Tibial nerve (tissue), 4 donors: ENCODE data around the gene AGO4. TPM values are rescaled to one million over a fixed set of nuclear protein-coding genes. Genes with fewer than 3 reads are reported as not detected.
"Not testable (repeated sequence)": the region's sequence is repeated elsewhere in the genome, so short reads cannot be mapped to it uniquely, and the experiment has no call there.

Source experiments
- DNase-seq, 2 donors: peaks; one replicate each; pipeline ENCODE4 v3.0.0-alpha.2; 2019; ENCODE audit warnings: low spot score in 2 of 2
- H3K27ac ChIP-seq, 4 donors: fragments of 200-600 bp; sonication (generic) in 3 of 4; one replicate each; pipeline ENCODE4 v1.5.1; 2017 to 2019; ENCODE audit warnings: mild to moderate bottlenecking in 1 of 4
- H3K27me3 ChIP-seq, 2 donors: fragments of 200-600 bp; sonication (generic) in 1 of 2; one replicate each; pipeline versions ENCODE4 v1.5.1 to v1.6.0; 2017 to 2019
- H3K36me3 ChIP-seq, 3 donors: fragments of 200-600 bp; sonication (generic); one replicate each; pipeline ENCODE4 v1.5.1; 2018 to 2019
- H3K4me1 ChIP-seq, 4 donors: fragments of 200-600 bp; sonication (generic) in 3 of 4; one replicate each; pipeline ENCODE4 v1.5.1; 2017 to 2019
- H3K4me3 ChIP-seq, 4 donors: fragments of 200-600 bp; sonication (generic) in 3 of 4; one replicate each; pipeline ENCODE4 v1.5.1; 2017 to 2019; ENCODE audit warnings: mild to moderate bottlenecking in 1 of 4, moderate library complexity in 1 of 4
- H3K9me3 ChIP-seq, 4 donors: fragments of 200-600 bp; sonication (generic) in 3 of 4; one replicate each; pipeline ENCODE4 v1.5.1; 2017 to 2019
- CTCF ChIP-seq, 5 experiments: fragments of 200-600 bp in 3 of 5; fragments of 450-650 bp in 2 of 5; sonication (generic) in 3 of 5; IDR thresholded peaks; one replicate each; pipeline ENCODE4 v1.5.1; 2016 to 2019; ENCODE audit warnings: antibody characterized with exemption in 5 of 5, mild to moderate bottlenecking in 3 of 5, moderate library complexity in 2 of 5
- EP300 ChIP-seq, 2 donors: sonication (generic); formaldehyde crosslinking; IDR thresholded peaks; one replicate each; pipeline ENCODE4 v1.6.1; 2017; ENCODE audit warnings: antibody characterized with exemption in 2 of 2, mild to moderate bottlenecking in 1 of 2
- POLR2A ChIP-seq, 2 donors: fragments of 450-650 bp; IDR thresholded peaks; one replicate each; pipeline ENCODE4 v1.6.1; 2017; ENCODE audit warnings: antibody characterized with exemption in 2 of 2, mild to moderate bottlenecking in 2 of 2, moderate library complexity in 2 of 2
- WGBS, 2 donors: methylation state at CpG; one replicate each; pipeline ENCODE4 v1.1.5; 2018; 5-methylcytosine and 5-hydroxymethylcytosine counted together
- total RNA-seq, 4 donors: library from RNA; depleted of rRNA; stranded (reverse); fragments of >200 nt; gene quantifications; one replicate each; pipeline ENCODE4 v1.1.0, GENCODE V29; 2016

AGO4 gene
- total RNA-seq, 4 donors from 2014 or later, result 11.5 to 16.3 (median 13.9) TPM

- 38 to 40% methylated on average over 4 of the region's 4 CpGs for WGBS, 2 donors
- H3K27me3 ChIP-seq, result no peaks in the 10 kb centered on the region
Measured at GRCh38 chr1:35885961-35886558, 78.2 kb downstream of the AGO4 start.

GRCh38 chr1:35886577-35887431, 79.0 kb downstream of the AGO4 start:
- no peaks in the 10 kb centered on the region for H3K9me3 ChIP-seq
- 31% methylated on average over 3 of the region's 3 CpGs for WGBS, 2 donors
- no peak overlapping the region for H3K4me3 ChIP-seq
- peak overlapping the region in 2 of 4 donors; percentile 31 to 41 for H3K27ac ChIP-seq
- H3K4me1 ChIP-seq, result peaks cover 0 to 43% (median 20%) of the 10 kb centered on the region in 4 donors
- H3K36me3 ChIP-seq, result peaks cover 0 to 40% (median 8%) of the 10 kb centered on the region in 3 donors
- H3K27me3 ChIP-seq, result no peaks in the 10 kb centered on the region
- TF ChIP-seq POLR2A (IDR thresholded peaks at IDR 0.05), result no peak
- DNase-seq, result no peak

More at GRCh38 chr1:35885961-35886558, 78.2 kb downstream of the AGO4 start:
- Histone ChIP-seq H3K4me1 (peaks cover 0 to 43% (median 20%) of the 10 kb centered on the region in 4 donors), H3K4me3 (no peak overlapping the region), H3K9me3 (no peaks in the 10 kb centered on the region), H3K36me3 (peaks cover 0 to 33% (median 8%) of the 10 kb centered on the region in 3 donors), H3K27ac (peak overlapping the region in 3 of 4 donors; percentile 23 to 41 (median 31))
- DNase-seq, result no peak
- TF ChIP-seq CTCF (IDR thresholded peaks at IDR 0.05) (no peak), EP300 (IDR thresholded peaks at IDR 0.05) (no peak)

- Histone ChIP-seq H3K36me3 (peaks cover 0 to 47% (median 12%) of the 10 kb centered on the region in 3 donors), H3K27ac (peak overlapping the region in 1 of 4 donors; percentile 19), H3K4me3 (no peak overlapping the region), H3K4me1 (peaks cover 0 to 41% (median 20%) of the 10 kb centered on the region in 4 donors), H3K27me3 (no peaks in the 10 kb centered on the region), H3K9me3 (no peaks in the 10 kb centered on the region)
- TF ChIP-seq CTCF (IDR thresholded peaks at IDR 0.05) (no peak), POLR2A (IDR thresholded peaks at IDR 0.05) (no peak), EP300 (IDR thresholded peaks at IDR 0.05) (no peak)
- WGBS, 2 donors, result 56 to 73% methylated on average over 2 of the region's 2 CpGs
- no peak for DNase-seq
Measured at GRCh38 chr1:35887508-35887907, 79.7 kb downstream of the AGO4 start.

- H3K9me3 ChIP-seq, result no peaks in the 10 kb centered on the region
- TF ChIP-seq EP300 (IDR thresholded peaks at IDR 0.05) (no peak), CTCF (IDR thresholded peaks at IDR 0.05) (no peak), POLR2A (IDR thresholded peaks at IDR 0.05) (no peak)
- peaks cover 0 to 55% (median 14%) of the 10 kb centered on the region in 3 donors for H3K36me3 ChIP-seq
- DNase-seq, result no peak
- peaks cover 0 to 38% (median 18%) of the 10 kb centered on the region in 4 donors for H3K4me1 ChIP-seq
- 88 to 91% methylated on average over 11 of the region's 11 CpGs for WGBS, 2 donors
- no peak overlapping the region for H3K27ac ChIP-seq
- H3K4me3 ChIP-seq, result no peak overlapping the region
- no peaks in the 10 kb centered on the region for H3K27me3 ChIP-seq
Measured at GRCh38 chr1:35888255-35888654, 80.4 kb downstream of the AGO4 start.

- 77 to 80% methylated on average over 3 of the region's 3 CpGs for WGBS, 2 donors
- not testable (repeated sequence) for H3K27me3 ChIP-seq, DNase-seq, H3K27ac ChIP-seq, H3K9me3 ChIP-seq, H3K4me3 ChIP-seq
- Histone ChIP-seq H3K4me1 (peaks cover 0 to 34% (median 16%) of the 10 kb centered on the region in 4 donors), H3K36me3 (peaks cover 0 to 62% (median 22%) of the 10 kb centered on the region in 3 donors)
Measured at GRCh38 chr1:35888981-35889380, 81.2 kb downstream of the AGO4 start.
